OCI-LY7 (cell line): ENCODE results near the gene RNF130. TPM values are rescaled to one million over a fixed set of nuclear protein-coding genes. Genes with fewer than 3 reads are reported as not detected.

Experiments used
- BruUV-seq: library from RNA; stranded (reverse); fragments of 400-500 nt; replicated peaks from 2 replicates; lab custom pipeline; 2021; lab: Mats Ljungman, UMichigan
- CTCF ChIA-PET: fragments of 300-600 bp; sonication (Branson Sonifier 250); formaldehyde crosslinking; loops from one replicate; lab custom pipeline; 2022; ENCODE audit warnings: antibody characterized with exemption; ENCODE audit not compliant: unreplicated experiment; lab: Charles Lee
- POLR2A ChIA-PET: fragments of 300-600 bp; sonication (Branson Sonifier 250); formaldehyde crosslinking; loops from one replicate; lab custom pipeline; 2022; ENCODE audit warnings: antibody characterized with exemption; lab: Charles Lee
- DNase-seq: peaks from one replicate; pipeline ENCODE4 v3.0.0-alpha.2; 2015; ENCODE audit warnings: low spot score
- H2AFZ ChIP-seq: fragments of 200-600 bp; sonication (generic), shearing (Covaris generic); 2 replicates; pipeline ENCODE4 v1.6.1; 2014; ENCODE audit warnings: mild to moderate bottlenecking, antibody characterized with exemption, low read length, moderate library complexity
- H3K27ac ChIP-seq: fragments of 200-600 bp; sonication (generic); 2 replicates; pipeline ENCODE4 v1.5.1; 2014; ENCODE audit warnings: mixed run types, low read depth, mild to moderate bottlenecking, moderate library complexity, low read length, inconsistent platforms; ENCODE audit not compliant: poor library complexity, severe bottlenecking
- H3K36me3 ChIP-seq: fragments of 200-600 bp; sonication (generic); 2 replicates; pipeline ENCODE4 v1.6.1; 2014; ENCODE audit warnings: mild to moderate bottlenecking, antibody characterized with exemption, low read length, moderate library complexity, mixed read lengths; ENCODE audit not compliant: insufficient read depth
- H3K4me1 ChIP-seq: fragments of 200-600 bp; sonication (generic); 2 replicates; pipeline ENCODE4 v1.5.1; 2014; ENCODE audit warnings: mild to moderate bottlenecking, low read length; ENCODE audit not compliant: insufficient read depth, poor library complexity, severe bottlenecking
- H3K4me2 ChIP-seq: fragments of 200-600 bp; sonication (generic); 2 replicates; pipeline ENCODE4 v1.6.1; 2014; ENCODE audit warnings: mild to moderate bottlenecking, low read length
- H3K4me3 ChIP-seq: fragments of 200-600 bp; sonication (generic); 2 replicates; pipeline ENCODE4 v1.5.1; 2014; ENCODE audit warnings: mild to moderate bottlenecking, low read depth, low read length; ENCODE audit not compliant: poor library complexity, severe bottlenecking
- H3K79me2 ChIP-seq: fragments of 200-600 bp; sonication (generic); 2 replicates; pipeline ENCODE4 v1.6.1; 2016; ENCODE audit warnings: low read depth, mild to moderate bottlenecking, low read length, moderate library complexity, mixed read lengths; ENCODE audit not compliant: insufficient read depth
- H3K9me2 ChIP-seq: fragments of 200-600 bp; sonication (generic); 2 replicates; pipeline ENCODE4 v1.6.1; 2016; ENCODE audit warnings: mild to moderate bottlenecking, low read length, mixed read lengths; ENCODE audit not compliant: insufficient read depth
- H3K9me3 ChIP-seq: fragments of 200-600 bp; sonication (generic); 2 replicates; pipeline ENCODE4 v1.6.1; 2014; ENCODE audit warnings: mild to moderate bottlenecking, mixed run types, low read length, mixed read lengths
- H4K20me1 ChIP-seq: fragments of 200-600 bp; sonication (generic); 2 replicates; pipeline ENCODE4 v1.6.1; 2014; ENCODE audit warnings: mild to moderate bottlenecking, antibody characterized with exemption, low read length, moderate library complexity, mixed read lengths; ENCODE audit not compliant: insufficient read depth
- EZH2phosphoT487 ChIP-seq: fragments of 200-600 bp; sonication (generic); IDR thresholded peaks from 2 replicates; pipeline ENCODE4 v1.6.1; 2018; ENCODE audit warnings: low read depth, borderline replicate concordance, mild to moderate bottlenecking, mixed run types, antibody characterized with exemption, low read length, moderate library complexity, mixed read lengths
- intact Hi-C: fragments of 100-400 bp; cut with micrococcal nuclease; formaldehyde crosslinking; loops from one replicate; pipeline ENCODE4 v1.10.0; 2022; ENCODE audit not compliant: unreplicated experiment
- total RNA-seq, 2 experiments: library from RNA; depleted of rRNA in 1 of 2; stranded (reverse); fragments of >200 nt in 1 of 2; shearing (Covaris generic) in 1 of 2; gene quantifications; 2 replicates each; pipeline ENCODE4 v1.2.3, GENCODE V29; 2014 to 2022
- TF ChIP-seq, protein P1 (sequence below): fragments of 200-600 bp; sonication (generic); conservative IDR thresholded peaks from 2 replicates; pipeline ENCODE4 v1.5.1; 2014; ENCODE audit warnings: mild to moderate bottlenecking, antibody characterized with exemption, low read length, moderate library complexity, mixed read lengths

RNF130 gene
- total RNA-seq, 2 experiments from 2014 or later, result 0.16 TPM; not detected in 1

- CTCF ChIA-PET, result no interaction called here
- intact Hi-C loops, result no loop called here
- H3K9me3 ChIP-seq, result no peaks in the 10 kb centered on the region
Measured at GRCh38 chr5:180075703-180076102, 4.1 kb upstream of the RNF130 start.

GRCh38 chr5:180074462-180074861, 2.9 kb upstream of the RNF130 start:
- Histone ChIP-seq H3K4me2 (no peak overlapping the region), H2AFZ (no peak overlapping the region), H3K27ac (no peak overlapping the region), H3K79me2 (no peaks in the 10 kb centered on the region), H3K36me3 (no peaks in the 10 kb centered on the region), H3K9me3 (no peaks in the 10 kb centered on the region), H3K9me2 (no peaks in the 10 kb centered on the region), H4K20me1 (no peaks in the 10 kb centered on the region), H3K4me3 (no peak overlapping the region), H3K4me1 (no peaks in the 10 kb centered on the region)
- CTCF ChIA-PET, result no interaction called here
- POLR2A ChIA-PET, result no interaction called here
- no peak for DNase-seq
- no TSS peak for BruUV-seq
- TF ChIP-seq, protein P1, sequence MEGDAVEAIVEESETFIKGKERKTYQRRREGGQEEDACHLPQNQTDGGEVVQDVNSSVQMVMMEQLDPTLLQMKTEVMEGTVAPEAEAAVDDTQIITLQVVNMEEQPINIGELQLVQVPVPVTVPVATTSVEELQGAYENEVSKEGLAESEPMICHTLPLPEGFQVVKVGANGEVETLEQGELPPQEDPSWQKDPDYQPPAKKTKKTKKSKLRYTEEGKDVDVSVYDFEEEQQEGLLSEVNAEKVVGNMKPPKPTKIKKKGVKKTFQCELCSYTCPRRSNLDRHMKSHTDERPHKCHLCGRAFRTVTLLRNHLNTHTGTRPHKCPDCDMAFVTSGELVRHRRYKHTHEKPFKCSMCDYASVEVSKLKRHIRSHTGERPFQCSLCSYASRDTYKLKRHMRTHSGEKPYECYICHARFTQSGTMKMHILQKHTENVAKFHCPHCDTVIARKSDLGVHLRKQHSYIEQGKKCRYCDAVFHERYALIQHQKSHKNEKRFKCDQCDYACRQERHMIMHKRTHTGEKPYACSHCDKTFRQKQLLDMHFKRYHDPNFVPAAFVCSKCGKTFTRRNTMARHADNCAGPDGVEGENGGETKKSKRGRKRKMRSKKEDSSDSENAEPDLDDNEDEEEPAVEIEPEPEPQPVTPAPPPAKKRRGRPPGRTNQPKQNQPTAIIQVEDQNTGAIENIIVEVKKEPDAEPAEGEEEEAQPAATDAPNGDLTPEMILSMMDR, result no peak
- TF ChIP-seq EZH2phosphoT487, result no peak
- intact Hi-C loops, result no loop called here

More at GRCh38 chr5:180075703-180076102, 4.1 kb upstream of the RNF130 start:
- no peaks in the 10 kb centered on the region for H3K79me2 ChIP-seq
- no peaks in the 10 kb centered on the region for H3K36me3 ChIP-seq
- H4K20me1 ChIP-seq, result no peaks in the 10 kb centered on the region
- H2AFZ ChIP-seq, result no peak overlapping the region
- no peaks in the 10 kb centered on the region for H3K4me1 ChIP-seq
- no peak overlapping the region for H3K27ac ChIP-seq
- no peak for DNase-seq
- H3K9me2 ChIP-seq, result no peaks in the 10 kb centered on the region
- no peak overlapping the region for H3K4me2 ChIP-seq
- BruUV-seq, result no TSS peak
- no peak overlapping the region for H3K4me3 ChIP-seq
- no peak for TF ChIP-seq EZH2phosphoT487
- TF ChIP-seq, protein P1, result no peak
- POLR2A ChIA-PET, result no interaction called here

DNA sequence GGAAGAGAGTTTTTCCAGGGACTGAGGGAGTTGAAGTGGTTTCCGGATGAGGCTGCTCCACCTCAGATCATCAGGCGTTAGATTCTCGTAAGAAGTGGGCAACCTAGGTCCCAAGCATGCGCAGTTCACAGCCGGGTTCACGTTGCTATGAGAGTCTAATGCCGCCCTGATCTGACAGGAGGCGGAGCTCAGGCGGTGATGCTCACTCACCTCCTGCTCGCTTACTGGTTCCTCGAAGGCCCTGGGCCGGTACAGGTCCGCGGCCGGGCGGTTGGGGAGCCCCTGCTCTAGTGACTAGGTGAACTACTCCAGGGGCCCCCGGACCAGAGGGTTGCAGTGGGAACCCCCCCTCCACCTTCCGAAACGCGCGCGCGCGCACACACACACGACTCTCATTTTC, 997 bp upstream of the RNF130 start:
- ChIA-PET CTCF (no interaction called here), POLR2A (no interaction called here)
- Histone ChIP-seq H3K4me3 (no peak overlapping the region), H3K36me3 (no peaks in the 10 kb centered on the region), H3K9me2 (no peaks in the 10 kb centered on the region), H3K9me3 (no peaks in the 10 kb centered on the region), H3K79me2 (no peaks in the 10 kb centered on the region), H3K4me2 (no peak overlapping the region), H3K4me1 (no peaks in the 10 kb centered on the region), H2AFZ (no peak overlapping the region; the same call in 1 of the 2 replicates), H4K20me1 (no peaks in the 10 kb centered on the region), H3K27ac (no peak overlapping the region)
- TF ChIP-seq EZH2phosphoT487, result no peak
- TF ChIP-seq, protein P1, result no peak
- BruUV-seq, result no TSS peak
- intact Hi-C loops, result no loop called here
- no peak for DNase-seq
